ENCODE results near the gene PRDX1.

DNA sequence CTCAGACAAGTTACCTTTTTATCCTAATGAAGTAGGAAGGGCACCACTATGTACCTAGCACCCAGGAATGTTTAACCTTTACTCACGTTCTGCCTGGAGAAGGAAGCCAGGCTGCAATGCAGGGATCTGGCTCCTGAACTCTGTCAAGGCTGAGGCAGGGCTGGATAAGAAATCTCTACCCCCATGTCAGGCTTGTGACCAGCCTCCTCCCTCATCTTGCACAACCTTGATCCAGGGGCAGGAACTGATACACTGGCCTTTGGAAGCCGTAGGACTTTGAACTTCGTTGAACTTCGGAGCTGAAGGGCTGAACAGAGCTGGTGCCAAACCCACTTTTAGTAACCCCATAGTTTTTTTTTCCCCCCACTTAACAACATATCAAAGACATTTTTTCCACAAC, 20.9 kb upstream of the PRDX1 start:
- no peak for TF ChIP-seq EZH2 (IDR thresholded peaks at IDR 0.05; ENCODE audit: low read depth, low read length, severe bottlenecking)
- no peak for TF ChIP-seq MAX (IDR thresholded peaks at IDR 0.05)
- TF ChIP-seq RFX5 (IDR thresholded peaks at IDR 0.05; ENCODE audit: borderline replicate concordance, low read depth, low read length): no peak
- TF ChIP-seq, protein P1, sequence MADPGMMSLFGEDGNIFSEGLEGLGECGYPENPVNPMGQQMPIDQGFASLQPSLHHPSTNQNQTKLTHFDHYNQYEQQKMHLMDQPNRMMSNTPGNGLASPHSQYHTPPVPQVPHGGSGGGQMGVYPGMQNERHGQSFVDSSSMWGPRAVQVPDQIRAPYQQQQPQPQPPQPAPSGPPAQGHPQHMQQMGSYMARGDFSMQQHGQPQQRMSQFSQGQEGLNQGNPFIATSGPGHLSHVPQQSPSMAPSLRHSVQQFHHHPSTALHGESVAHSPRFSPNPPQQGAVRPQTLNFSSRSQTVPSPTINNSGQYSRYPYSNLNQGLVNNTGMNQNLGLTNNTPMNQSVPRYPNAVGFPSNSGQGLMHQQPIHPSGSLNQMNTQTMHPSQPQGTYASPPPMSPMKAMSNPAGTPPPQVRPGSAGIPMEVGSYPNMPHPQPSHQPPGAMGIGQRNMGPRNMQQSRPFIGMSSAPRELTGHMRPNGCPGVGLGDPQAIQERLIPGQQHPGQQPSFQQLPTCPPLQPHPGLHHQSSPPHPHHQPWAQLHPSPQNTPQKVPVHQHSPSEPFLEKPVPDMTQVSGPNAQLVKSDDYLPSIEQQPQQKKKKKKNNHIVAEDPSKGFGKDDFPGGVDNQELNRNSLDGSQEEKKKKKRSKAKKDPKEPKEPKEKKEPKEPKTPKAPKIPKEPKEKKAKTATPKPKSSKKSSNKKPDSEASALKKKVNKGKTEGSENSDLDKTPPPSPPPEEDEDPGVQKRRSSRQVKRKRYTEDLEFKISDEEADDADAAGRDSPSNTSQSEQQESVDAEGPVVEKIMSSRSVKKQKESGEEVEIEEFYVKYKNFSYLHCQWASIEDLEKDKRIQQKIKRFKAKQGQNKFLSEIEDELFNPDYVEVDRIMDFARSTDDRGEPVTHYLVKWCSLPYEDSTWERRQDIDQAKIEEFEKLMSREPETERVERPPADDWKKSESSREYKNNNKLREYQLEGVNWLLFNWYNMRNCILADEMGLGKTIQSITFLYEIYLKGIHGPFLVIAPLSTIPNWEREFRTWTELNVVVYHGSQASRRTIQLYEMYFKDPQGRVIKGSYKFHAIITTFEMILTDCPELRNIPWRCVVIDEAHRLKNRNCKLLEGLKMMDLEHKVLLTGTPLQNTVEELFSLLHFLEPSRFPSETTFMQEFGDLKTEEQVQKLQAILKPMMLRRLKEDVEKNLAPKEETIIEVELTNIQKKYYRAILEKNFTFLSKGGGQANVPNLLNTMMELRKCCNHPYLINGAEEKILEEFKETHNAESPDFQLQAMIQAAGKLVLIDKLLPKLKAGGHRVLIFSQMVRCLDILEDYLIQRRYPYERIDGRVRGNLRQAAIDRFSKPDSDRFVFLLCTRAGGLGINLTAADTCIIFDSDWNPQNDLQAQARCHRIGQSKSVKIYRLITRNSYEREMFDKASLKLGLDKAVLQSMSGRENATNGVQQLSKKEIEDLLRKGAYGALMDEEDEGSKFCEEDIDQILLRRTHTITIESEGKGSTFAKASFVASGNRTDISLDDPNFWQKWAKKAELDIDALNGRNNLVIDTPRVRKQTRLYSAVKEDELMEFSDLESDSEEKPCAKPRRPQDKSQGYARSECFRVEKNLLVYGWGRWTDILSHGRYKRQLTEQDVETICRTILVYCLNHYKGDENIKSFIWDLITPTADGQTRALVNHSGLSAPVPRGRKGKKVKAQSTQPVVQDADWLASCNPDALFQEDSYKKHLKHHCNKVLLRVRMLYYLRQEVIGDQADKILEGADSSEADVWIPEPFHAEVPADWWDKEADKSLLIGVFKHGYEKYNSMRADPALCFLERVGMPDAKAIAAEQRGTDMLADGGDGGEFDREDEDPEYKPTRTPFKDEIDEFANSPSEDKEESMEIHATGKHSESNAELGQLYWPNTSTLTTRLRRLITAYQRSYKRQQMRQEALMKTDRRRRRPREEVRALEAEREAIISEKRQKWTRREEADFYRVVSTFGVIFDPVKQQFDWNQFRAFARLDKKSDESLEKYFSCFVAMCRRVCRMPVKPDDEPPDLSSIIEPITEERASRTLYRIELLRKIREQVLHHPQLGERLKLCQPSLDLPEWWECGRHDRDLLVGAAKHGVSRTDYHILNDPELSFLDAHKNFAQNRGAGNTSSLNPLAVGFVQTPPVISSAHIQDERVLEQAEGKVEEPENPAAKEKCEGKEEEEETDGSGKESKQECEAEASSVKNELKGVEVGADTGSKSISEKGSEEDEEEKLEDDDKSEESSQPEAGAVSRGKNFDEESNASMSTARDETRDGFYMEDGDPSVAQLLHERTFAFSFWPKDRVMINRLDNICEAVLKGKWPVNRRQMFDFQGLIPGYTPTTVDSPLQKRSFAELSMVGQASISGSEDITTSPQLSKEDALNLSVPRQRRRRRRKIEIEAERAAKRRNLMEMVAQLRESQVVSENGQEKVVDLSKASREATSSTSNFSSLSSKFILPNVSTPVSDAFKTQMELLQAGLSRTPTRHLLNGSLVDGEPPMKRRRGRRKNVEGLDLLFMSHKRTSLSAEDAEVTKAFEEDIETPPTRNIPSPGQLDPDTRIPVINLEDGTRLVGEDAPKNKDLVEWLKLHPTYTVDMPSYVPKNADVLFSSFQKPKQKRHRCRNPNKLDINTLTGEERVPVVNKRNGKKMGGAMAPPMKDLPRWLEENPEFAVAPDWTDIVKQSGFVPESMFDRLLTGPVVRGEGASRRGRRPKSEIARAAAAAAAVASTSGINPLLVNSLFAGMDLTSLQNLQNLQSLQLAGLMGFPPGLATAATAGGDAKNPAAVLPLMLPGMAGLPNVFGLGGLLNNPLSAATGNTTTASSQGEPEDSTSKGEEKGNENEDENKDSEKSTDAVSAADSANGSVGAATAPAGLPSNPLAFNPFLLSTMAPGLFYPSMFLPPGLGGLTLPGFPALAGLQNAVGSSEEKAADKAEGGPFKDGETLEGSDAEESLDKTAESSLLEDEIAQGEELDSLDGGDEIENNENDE (IDR thresholded peaks at IDR 0.05; ENCODE audit: insufficient replicate concordance, low read length): no peak
- no peak for TF ChIP-seq POLR2AphosphoS5 (IDR thresholded peaks at IDR 0.05; ENCODE audit: low read depth, low read length)
- no peak for TF ChIP-seq CEBPB (IDR thresholded peaks at IDR 0.05; ENCODE audit: low read depth, low read length)
- TF ChIP-seq NRF1 (IDR thresholded peaks at IDR 0.05; ENCODE audit: low read depth, low read length): no peak
- TF ChIP-seq BRCA1 (IDR thresholded peaks at IDR 0.05; ENCODE audit: low read depth, low read length): no peak
- TF ChIP-seq CTCF (IDR thresholded peaks at IDR 0.05; ENCODE audit: control extremely low read depth in 1 of 3, insufficient read depth in 1 of 3, low read depth in 1 of 3, low read length in 3 of 3): no peak
- no peak for TF ChIP-seq SRF (IDR thresholded peaks at IDR 0.05; ENCODE audit: low read depth, low read length)
- no peak for TF ChIP-seq SIX5 (IDR thresholded peaks at IDR 0.05; ENCODE audit: low read depth, low read length)
- TF ChIP-seq POLR2A (IDR thresholded peaks at IDR 0.05; ENCODE audit: control extremely low read depth in 1 of 2, low read depth in 2 of 2, low read length in 2 of 2): no peak

All from H1 (cell line).